ENCODE results near the gene NFAT5. TPM values are rescaled to one million over a fixed set of nuclear protein-coding genes. Genes with fewer than 3 reads are reported as not detected.

Gene NFAT5
- total RNA-seq, 1 donor from 2014 or later, result 48.8 TPM

DNA sequence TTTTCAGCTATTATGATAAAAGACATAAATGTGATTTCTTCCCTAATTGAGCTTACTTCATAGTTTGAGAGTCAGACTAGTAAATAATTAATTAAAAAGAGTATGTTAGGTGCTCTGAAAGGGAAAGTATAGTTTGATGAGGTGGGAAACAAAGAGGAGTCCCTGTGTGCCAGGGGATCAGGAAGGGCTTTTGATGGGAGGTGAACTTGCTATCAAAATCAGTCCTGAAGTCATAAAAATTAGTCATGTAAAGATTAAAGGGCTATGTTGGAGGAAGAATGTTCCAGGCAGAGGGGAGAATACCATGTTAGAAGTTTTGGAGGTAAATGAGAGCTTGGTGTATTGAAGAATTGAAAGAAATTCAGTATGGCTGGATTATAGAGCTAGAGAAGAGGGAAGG is 31.0 kb downstream of the NFAT5 start:
- no peak for DNase-seq (ENCODE audit: low spot score)
- Mint-ChIP-seq H3K36me3 (ENCODE audit: low read depth, unreplicated experiment) (no peaks in the 10 kb centered on the region), H3K27ac (ENCODE audit: unreplicated experiment) (no peak overlapping the region), H3K9me3 (ENCODE audit: unreplicated experiment) (no peaks in the 10 kb centered on the region), H3K4me1 (ENCODE audit: unreplicated experiment) (peaks cover 6% of the 10 kb centered on the region), H3K4me3 (ENCODE audit: unreplicated experiment) (no peak overlapping the region), H3K27me3 (ENCODE audit: unreplicated experiment) (no peaks in the 10 kb centered on the region)
- TF ChIP-seq CTCF (IDR thresholded peaks at IDR 0.05; ENCODE audit: unreplicated experiment), result no peak

DNA sequence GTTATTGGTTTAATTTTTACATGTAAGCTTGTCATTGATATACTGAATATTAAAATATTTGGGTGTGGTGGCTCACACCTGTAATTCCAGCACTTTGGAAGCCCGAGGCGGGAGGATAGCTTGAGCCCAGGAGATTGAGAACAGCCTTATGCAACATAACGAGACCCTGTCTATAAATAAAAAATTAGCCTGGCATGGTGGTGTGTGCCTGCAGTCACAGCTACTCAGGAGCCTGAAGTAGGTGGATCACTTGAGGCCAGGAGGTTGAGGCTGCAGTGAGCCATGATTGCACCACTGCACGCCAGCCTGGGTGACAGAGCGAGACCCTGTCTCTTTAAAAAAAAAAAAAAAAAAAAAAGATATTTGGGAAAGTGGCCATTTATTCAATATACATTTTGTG is 32.3 kb downstream of the NFAT5 start:
- Mint-ChIP-seq H3K27me3 (ENCODE audit: unreplicated experiment) (no peaks in the 10 kb centered on the region), H3K9me3 (ENCODE audit: unreplicated experiment) (no peaks in the 10 kb centered on the region), H3K4me1 (ENCODE audit: unreplicated experiment) (peaks cover 6% of the 10 kb centered on the region), H3K36me3 (ENCODE audit: low read depth, unreplicated experiment) (no peaks in the 10 kb centered on the region), H3K4me3 (ENCODE audit: unreplicated experiment) (no peak overlapping the region), H3K27ac (ENCODE audit: unreplicated experiment) (no peak overlapping the region)
- no peak for DNase-seq (ENCODE audit: low spot score)
- TF ChIP-seq CTCF (IDR thresholded peaks at IDR 0.05; ENCODE audit: unreplicated experiment), result no peak

DNA sequence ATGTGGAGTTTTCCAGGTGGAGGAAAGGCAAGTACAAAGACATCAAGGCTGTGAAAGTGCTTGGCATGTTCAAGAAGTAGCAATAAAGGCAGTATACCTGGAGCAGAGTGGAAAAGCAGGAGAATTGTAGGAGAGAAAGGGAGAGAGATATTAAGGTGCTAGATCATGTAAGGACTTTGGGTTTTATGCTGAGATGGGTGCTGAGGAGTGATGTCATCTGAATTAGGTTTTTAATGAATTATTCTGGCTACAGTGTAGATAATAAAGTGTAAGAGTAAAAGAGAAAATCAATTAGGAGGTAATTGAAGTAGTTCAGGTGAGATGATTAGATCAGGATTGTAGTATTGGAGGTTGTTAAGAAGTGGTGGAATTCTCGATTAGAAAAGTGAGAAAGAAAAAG is 34.0 kb downstream of the NFAT5 start:
- H3K36me3 Mint-ChIP-seq (ENCODE audit: low read depth, unreplicated experiment), result no peaks in the 10 kb centered on the region
- H3K9me3 Mint-ChIP-seq (ENCODE audit: unreplicated experiment), result no peaks in the 10 kb centered on the region
- no peak for TF ChIP-seq CTCF (IDR thresholded peaks at IDR 0.05; ENCODE audit: unreplicated experiment)
- H3K4me3 Mint-ChIP-seq (ENCODE audit: unreplicated experiment), result no peak overlapping the region
- H3K27ac Mint-ChIP-seq (ENCODE audit: unreplicated experiment), result no peak overlapping the region
- peaks cover 6% of the 10 kb centered on the region for H3K4me1 Mint-ChIP-seq (ENCODE audit: unreplicated experiment)
- H3K27me3 Mint-ChIP-seq (ENCODE audit: unreplicated experiment), result no peaks in the 10 kb centered on the region
- DNase-seq (ENCODE audit: low spot score), result no peak

DNA sequence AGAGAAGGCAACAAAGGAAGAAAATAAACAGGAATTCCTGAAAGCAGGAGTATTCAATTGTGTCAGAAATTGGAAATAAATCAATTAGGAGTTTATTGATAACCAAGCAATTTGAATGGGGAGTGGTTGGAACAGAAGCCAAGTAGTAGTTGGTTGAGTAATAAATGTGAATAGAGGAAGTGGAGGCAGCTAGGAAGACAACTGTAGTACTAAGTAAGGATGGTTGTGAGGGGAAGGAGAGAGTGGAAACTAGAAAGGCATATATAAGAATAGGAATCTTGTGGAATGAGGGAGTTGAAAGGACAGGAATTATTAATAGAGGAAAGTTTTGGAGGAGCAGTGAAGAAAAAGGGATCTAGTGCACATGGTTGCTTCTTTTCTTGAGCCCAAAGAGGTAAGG is 34.4 kb downstream of the NFAT5 start:
- H3K27me3 Mint-ChIP-seq (ENCODE audit: unreplicated experiment), result no peaks in the 10 kb centered on the region
- H3K9me3 Mint-ChIP-seq (ENCODE audit: unreplicated experiment), result no peaks in the 10 kb centered on the region
- DNase-seq (ENCODE audit: low spot score), result no peak
- peaks cover 6% of the 10 kb centered on the region for H3K4me1 Mint-ChIP-seq (ENCODE audit: unreplicated experiment)
- no peak for TF ChIP-seq CTCF (IDR thresholded peaks at IDR 0.05; ENCODE audit: unreplicated experiment)
- H3K4me3 Mint-ChIP-seq (ENCODE audit: unreplicated experiment), result no peak overlapping the region
- no peak overlapping the region for H3K27ac Mint-ChIP-seq (ENCODE audit: unreplicated experiment)
- H3K36me3 Mint-ChIP-seq (ENCODE audit: low read depth, unreplicated experiment), result no peaks in the 10 kb centered on the region

- TF ChIP-seq CTCF (IDR thresholded peaks at IDR 0.05; ENCODE audit: unreplicated experiment), result no peak
- Mint-ChIP-seq H3K4me1 (ENCODE audit: unreplicated experiment) (peaks cover 6% of the 10 kb centered on the region), H3K27me3 (ENCODE audit: unreplicated experiment) (no peaks in the 10 kb centered on the region), H3K4me3 (ENCODE audit: unreplicated experiment) (no peak overlapping the region), H3K36me3 (ENCODE audit: low read depth, unreplicated experiment) (no peaks in the 10 kb centered on the region), H3K27ac (ENCODE audit: unreplicated experiment) (no peak overlapping the region), H3K9me3 (ENCODE audit: unreplicated experiment) (no peaks in the 10 kb centered on the region)
- DNase-seq (ENCODE audit: low spot score), result no peak
These were observed 35.5 kb downstream of the NFAT5 start for GRCh38 chr16:69601250-69601649.
